GM13977 (cell line): ENCODE data around the gene NANOS1.

Experiments used
- DNase-seq: peaks from one replicate; pipeline ENCODE4 v3.0.0; 2012; ENCODE audit warnings: low spot score
- in situ Hi-C: fragments of 300-500 bp; cut with MboI; formaldehyde crosslinking; loops from one replicate; pipeline ENCODE4 v1.12.0; 2022; ENCODE audit warnings: low sequenced_read_pairs, low pct_unique_long_range_greater_than_20kb, mixed read lengths, inconsistent platforms; ENCODE audit not compliant: unreplicated experiment
- TF ChIP-seq, protein P1 (sequence below): IDR thresholded peaks from 2 replicates; pipeline ENCODE4 v1.5.1; 2012; ENCODE audit warnings: mild to moderate bottlenecking, control low read depth; ENCODE audit not compliant: insufficient read depth; ENCODE audit errors: extremely low read depth, missing control alignments

Gene NANOS1

DNA sequence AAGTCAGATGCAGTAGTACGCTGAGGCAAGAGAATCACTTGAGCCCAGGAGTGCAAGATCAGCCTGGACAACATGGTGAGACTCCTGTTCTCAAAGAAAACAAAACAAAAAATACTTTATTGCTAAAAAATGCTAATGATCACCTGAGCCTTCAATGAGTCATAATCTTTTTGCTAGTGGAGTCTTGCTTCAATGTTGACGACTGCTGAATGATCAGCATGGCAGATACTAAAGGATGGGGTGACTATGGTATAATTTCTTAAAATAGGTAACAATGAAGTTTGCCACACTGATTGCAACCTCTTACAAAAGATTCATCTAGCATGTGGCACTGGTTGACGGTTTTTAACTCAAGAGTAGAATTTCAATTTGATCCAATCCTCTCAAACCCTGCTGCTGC, 22.3 kb downstream of the NANOS1 start:
- TF ChIP-seq, protein P1, sequence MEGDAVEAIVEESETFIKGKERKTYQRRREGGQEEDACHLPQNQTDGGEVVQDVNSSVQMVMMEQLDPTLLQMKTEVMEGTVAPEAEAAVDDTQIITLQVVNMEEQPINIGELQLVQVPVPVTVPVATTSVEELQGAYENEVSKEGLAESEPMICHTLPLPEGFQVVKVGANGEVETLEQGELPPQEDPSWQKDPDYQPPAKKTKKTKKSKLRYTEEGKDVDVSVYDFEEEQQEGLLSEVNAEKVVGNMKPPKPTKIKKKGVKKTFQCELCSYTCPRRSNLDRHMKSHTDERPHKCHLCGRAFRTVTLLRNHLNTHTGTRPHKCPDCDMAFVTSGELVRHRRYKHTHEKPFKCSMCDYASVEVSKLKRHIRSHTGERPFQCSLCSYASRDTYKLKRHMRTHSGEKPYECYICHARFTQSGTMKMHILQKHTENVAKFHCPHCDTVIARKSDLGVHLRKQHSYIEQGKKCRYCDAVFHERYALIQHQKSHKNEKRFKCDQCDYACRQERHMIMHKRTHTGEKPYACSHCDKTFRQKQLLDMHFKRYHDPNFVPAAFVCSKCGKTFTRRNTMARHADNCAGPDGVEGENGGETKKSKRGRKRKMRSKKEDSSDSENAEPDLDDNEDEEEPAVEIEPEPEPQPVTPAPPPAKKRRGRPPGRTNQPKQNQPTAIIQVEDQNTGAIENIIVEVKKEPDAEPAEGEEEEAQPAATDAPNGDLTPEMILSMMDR, result no peak
- DNase-seq, result no peak
- in situ Hi-C loops, result no loop called here

DNA sequence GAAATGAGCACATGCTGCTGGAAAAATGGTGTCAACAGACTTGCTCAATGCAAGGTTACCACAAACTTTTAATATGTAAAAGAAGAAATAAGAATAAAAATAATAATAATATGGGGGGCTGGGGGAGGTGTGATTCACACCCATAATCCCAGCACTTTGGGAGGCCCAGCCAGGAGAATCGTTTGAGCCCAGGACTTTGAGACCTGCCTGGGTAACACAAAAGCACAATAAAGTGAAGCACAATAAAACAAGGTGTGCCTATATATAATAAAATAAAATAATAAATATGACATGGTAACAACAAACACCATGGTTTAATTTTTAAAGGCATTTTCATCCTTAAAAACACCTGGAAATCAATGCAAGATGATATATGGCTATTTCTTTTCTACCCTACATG, 26.0 kb downstream of the NANOS1 start:
- in situ Hi-C loops, result no loop called here
- TF ChIP-seq, protein P1, result no peak
- DNase-seq, result no peak

GRCh38 chr10:119058010-119058409, 28.5 kb downstream of the NANOS1 start:
- in situ Hi-C loops, result no loop called here
- TF ChIP-seq, protein P1, result no peak
- no peak for DNase-seq

GRCh38 chr10:119059557-119059956, 30.0 kb downstream of the NANOS1 start:
- in situ Hi-C loops, result no loop called here
- DNase-seq, result no peak
- TF ChIP-seq, protein P1, result no peak

- TF ChIP-seq, protein P1, result no peak
Measured at GRCh38 chr10:119060107-119060506, 30.6 kb downstream of the NANOS1 start.

DNA sequence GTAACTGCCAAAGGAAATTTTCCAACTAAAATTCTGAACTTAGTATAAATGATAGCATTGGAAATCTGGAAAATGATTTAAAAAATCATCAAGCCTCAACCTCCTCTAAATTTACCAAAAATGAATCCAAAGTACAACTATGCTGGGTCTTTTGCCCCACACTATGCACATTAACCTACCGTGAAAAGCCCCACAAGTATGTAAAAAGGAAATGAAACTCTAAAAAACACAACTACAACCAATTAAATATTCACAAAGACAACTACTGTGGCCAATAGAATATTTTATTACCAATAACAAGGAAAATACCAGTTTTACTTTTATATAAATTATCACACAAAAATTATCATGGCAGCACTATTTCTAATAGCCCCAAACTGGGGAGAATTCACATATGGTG, 31.8 kb downstream of the NANOS1 start:
- TF ChIP-seq, protein P1, result no peak
- no peak for DNase-seq
- in situ Hi-C loops, result no loop called here

More at GRCh38 chr10:119060107-119060506, 30.6 kb downstream of the NANOS1 start:
- in situ Hi-C loops, result no loop called here
- no peak for DNase-seq

- DNase-seq, result no peak
- in situ Hi-C loops, result no loop called here
Measured at GRCh38 chr10:119061926-119062325, 32.4 kb downstream of the NANOS1 start.

More at GRCh38 chr10:119061926-119062325, 32.4 kb downstream of the NANOS1 start:
- TF ChIP-seq, protein P1, result no peak
